Calu3 (cell line): ENCODE results near the gene HERPUD1. TPM values are rescaled to one million over a fixed set of nuclear protein-coding genes. Genes with fewer than 3 reads are reported as not detected.
A peak's percentile ranks its signal among the peaks of the same experiment; 100 is the strongest.
"Not testable (repeated sequence)": the region's sequence is repeated elsewhere in the genome, so short reads cannot be mapped to it uniquely, and the experiment has no call there.

Experiments
- BruUV-seq: library from RNA; stranded (reverse); fragments of 400-500 nt; replicated peaks from 2 replicates; lab custom pipeline; 2021; lab: Mats Ljungman, UMichigan
- CTCF ChIA-PET: fragments of 300-600 bp; sonication (Branson Sonifier 250); formaldehyde crosslinking; loops from one replicate; lab custom pipeline; 2022; ENCODE audit warnings: antibody characterized with exemption; lab: Charles Lee
- DNase-seq: peaks from one replicate; pipeline ENCODE4 v3.0.0; 2022
- H3K27ac Mint-ChIP-seq: one replicate; pipeline ENCODE4 v1.8.0; 2022; ENCODE audit warnings: mixed read lengths; ENCODE audit not compliant: unreplicated experiment
- H3K27me3 Mint-ChIP-seq: one replicate; pipeline ENCODE4 v1.8.0; 2022; ENCODE audit warnings: mixed read lengths; ENCODE audit not compliant: unreplicated experiment
- H3K36me3 Mint-ChIP-seq: one replicate; pipeline ENCODE4 v1.8.0; 2022; ENCODE audit warnings: mild to moderate bottlenecking, moderate library complexity, mixed read lengths; ENCODE audit not compliant: insufficient read depth, unreplicated experiment
- H3K4me1 Mint-ChIP-seq: one replicate; pipeline ENCODE4 v1.8.0; 2022; ENCODE audit warnings: mild to moderate bottlenecking, low read depth, mixed read lengths; ENCODE audit not compliant: unreplicated experiment
- H3K4me3 Mint-ChIP-seq: one replicate; pipeline ENCODE4 v1.8.0; 2022; ENCODE audit warnings: mild to moderate bottlenecking, low read depth, moderate library complexity, mixed read lengths; ENCODE audit not compliant: unreplicated experiment
- H3K9me3 Mint-ChIP-seq: one replicate; pipeline ENCODE4 v1.8.0; 2022; ENCODE audit warnings: low read depth, mixed read lengths; ENCODE audit not compliant: unreplicated experiment
- intact Hi-C: fragments of 100-400 bp; cut with micrococcal nuclease; formaldehyde crosslinking; loops from one replicate; pipeline ENCODE4 v1.10.0; 2022; ENCODE audit not compliant: unreplicated experiment
- total RNA-seq: library from RNA; stranded (reverse); gene quantifications from 2 replicates; pipeline ENCODE4 v1.2.3, GENCODE V29; 2022
- TF ChIP-seq, protein P1 (sequence below): fragments of 200-600 bp; IDR thresholded peaks from one replicate; pipeline ENCODE4 v1.8.0; 2022; ENCODE audit warnings: antibody characterized with exemption; ENCODE audit not compliant: unreplicated experiment

The HERPUD1 gene
- total RNA-seq, 1 experiment from 2014 or later = 116 TPM

DNA sequence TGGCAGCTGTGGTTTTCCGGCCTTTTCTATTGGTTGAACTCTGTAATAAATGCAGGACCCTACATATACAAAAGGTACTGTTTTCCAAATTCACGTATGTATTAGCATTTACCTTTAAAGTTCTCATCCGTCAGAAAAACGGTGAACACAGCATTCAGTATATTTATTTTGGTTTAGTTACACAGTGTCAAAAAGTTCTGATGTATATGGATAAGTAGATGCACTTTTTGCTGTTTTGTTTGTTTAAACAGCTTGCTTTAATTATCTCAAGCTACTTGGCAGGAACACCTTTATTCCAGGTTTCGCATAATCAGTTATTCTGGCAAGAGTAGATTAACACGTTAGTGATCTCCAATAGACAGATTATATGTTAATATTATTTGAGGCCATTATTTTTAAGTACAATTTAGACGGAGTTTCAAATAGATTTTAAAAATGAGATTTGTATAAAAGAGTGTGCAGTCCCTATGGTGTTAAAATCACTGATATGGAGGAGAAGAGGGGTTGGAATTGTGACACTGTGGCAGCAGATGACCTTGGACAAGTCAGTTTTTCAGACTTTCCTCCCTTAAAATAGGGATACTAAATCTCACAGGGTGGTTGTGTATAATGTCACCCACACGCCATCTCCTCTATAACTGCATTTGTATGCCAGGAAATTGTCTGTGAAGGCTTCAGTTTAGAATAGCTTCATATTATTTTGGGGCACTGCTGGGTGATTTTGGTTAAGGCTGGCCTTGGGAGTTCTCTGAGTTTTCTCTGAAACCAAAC is 2.1 kb downstream of the HERPUD1 start:
- Mint-ChIP-seq H3K4me1 (peaks cover 21% of the 10 kb centered on the region), H3K27ac (peak overlapping the region; percentile 100), H3K9me3 (no peaks in the 10 kb centered on the region), H3K4me3 (peak overlapping the region; percentile 96), H3K36me3 (peaks cover 84% of the 10 kb centered on the region), H3K27me3 (peaks cover 13% of the 10 kb centered on the region)
- CTCF ChIA-PET = interaction anchor here (0.7 kb wide), 1 partner anchor 320 kb away, joined by 3 read pairs; no protein-coding TSS in a partner anchor
- DNase-seq = no peak
- no TSS peak for BruUV-seq
- intact Hi-C loops = loop anchor here (10.0 kb wide), 2 partner anchors 69 to 321 kb away; partner anchors contain the start of gene SLC12A3
- TF ChIP-seq, protein P1, sequence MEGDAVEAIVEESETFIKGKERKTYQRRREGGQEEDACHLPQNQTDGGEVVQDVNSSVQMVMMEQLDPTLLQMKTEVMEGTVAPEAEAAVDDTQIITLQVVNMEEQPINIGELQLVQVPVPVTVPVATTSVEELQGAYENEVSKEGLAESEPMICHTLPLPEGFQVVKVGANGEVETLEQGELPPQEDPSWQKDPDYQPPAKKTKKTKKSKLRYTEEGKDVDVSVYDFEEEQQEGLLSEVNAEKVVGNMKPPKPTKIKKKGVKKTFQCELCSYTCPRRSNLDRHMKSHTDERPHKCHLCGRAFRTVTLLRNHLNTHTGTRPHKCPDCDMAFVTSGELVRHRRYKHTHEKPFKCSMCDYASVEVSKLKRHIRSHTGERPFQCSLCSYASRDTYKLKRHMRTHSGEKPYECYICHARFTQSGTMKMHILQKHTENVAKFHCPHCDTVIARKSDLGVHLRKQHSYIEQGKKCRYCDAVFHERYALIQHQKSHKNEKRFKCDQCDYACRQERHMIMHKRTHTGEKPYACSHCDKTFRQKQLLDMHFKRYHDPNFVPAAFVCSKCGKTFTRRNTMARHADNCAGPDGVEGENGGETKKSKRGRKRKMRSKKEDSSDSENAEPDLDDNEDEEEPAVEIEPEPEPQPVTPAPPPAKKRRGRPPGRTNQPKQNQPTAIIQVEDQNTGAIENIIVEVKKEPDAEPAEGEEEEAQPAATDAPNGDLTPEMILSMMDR = no peak

- peaks cover 13% of the 10 kb centered on the region for H3K27me3 Mint-ChIP-seq
- H3K9me3 Mint-ChIP-seq, DNase-seq, BruUV-seq: not testable (repeated sequence)
- peaks cover 21% of the 10 kb centered on the region for H3K4me1 Mint-ChIP-seq
- CTCF ChIA-PET = interaction anchor here (0.7 kb wide), 1 partner anchor 321 kb away, joined by 3 read pairs; no protein-coding TSS in a partner anchor
- peak overlapping the region; percentile 100 for H3K27ac Mint-ChIP-seq
- peak overlapping the region; percentile 96 for H3K4me3 Mint-ChIP-seq
- intact Hi-C loops = loop anchor here (10.0 kb wide), 2 partner anchors 70 to 320 kb away; partner anchors contain the start of gene SLC12A3
- peaks cover 91% of the 10 kb centered on the region for H3K36me3 Mint-ChIP-seq
Observed at GRCh38 chr16:56934599-56935145, 2.7 kb downstream of the HERPUD1 start.

GRCh38 chr16:56935201-56935600 is 3.3 kb downstream of the HERPUD1 start:
- intact Hi-C loops = loop anchor here (10.0 kb wide), 2 partner anchors 70 to 320 kb away; partner anchors contain the start of gene SLC12A3
- H3K4me3 Mint-ChIP-seq = peak overlapping the region; percentile 96
- H3K9me3 Mint-ChIP-seq = no peaks in the 10 kb centered on the region
- no peak for DNase-seq
- peaks cover 96% of the 10 kb centered on the region for H3K36me3 Mint-ChIP-seq
- peak overlapping the region; percentile 100 for H3K27ac Mint-ChIP-seq
- CTCF ChIA-PET = no interaction called here
- no TSS peak for BruUV-seq
- peaks cover 21% of the 10 kb centered on the region for H3K4me1 Mint-ChIP-seq
- H3K27me3 Mint-ChIP-seq = peaks cover 13% of the 10 kb centered on the region
- TF ChIP-seq, protein P1 = no peak

- intact Hi-C loops = loop anchor here (10.0 kb wide), 2 partner anchors 72 to 318 kb away; partner anchors contain the start of gene SLC12A3
- no TSS peak for BruUV-seq
- Mint-ChIP-seq H3K36me3 (peaks cover 100% of the 10 kb centered on the region), H3K4me1 (peaks cover 21% of the 10 kb centered on the region), H3K9me3 (no peaks in the 10 kb centered on the region), H3K27me3 (peaks cover 13% of the 10 kb centered on the region), H3K4me3 (peak overlapping the region; percentile 96), H3K27ac (peak overlapping the region; percentile 100)
- DNase-seq = no peak
- TF ChIP-seq, protein P1 = no peak
- CTCF ChIA-PET = interaction anchor here (0.9 kb wide), 1 partner anchor 11 kb away, joined by 3 read pairs; no protein-coding TSS in a partner anchor
Observed at GRCh38 chr16:56936491-56936890, 4.5 kb downstream of the HERPUD1 start.
